ENCODE measurements around the gene EEF1A2.

DNA sequence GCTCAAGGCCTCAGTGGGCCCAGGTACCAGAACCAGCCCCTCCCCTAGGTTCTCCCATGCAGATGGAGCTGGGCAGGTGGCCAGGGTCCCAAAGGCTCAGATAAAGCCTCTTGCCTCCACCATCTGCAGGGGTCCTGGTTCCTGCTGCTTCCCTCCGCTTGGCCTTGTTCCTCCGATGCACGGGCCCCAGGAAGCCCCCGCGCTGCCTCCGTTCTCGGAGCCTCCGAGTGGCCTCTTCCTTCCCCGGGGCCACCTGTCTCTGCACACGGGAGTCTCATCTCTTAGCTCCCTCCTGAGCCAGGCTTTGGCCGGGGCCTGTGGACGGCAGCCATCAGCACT, 40.2 kb upstream of the EEF1A2 start:
- TF ChIP-seq, protein P1, sequence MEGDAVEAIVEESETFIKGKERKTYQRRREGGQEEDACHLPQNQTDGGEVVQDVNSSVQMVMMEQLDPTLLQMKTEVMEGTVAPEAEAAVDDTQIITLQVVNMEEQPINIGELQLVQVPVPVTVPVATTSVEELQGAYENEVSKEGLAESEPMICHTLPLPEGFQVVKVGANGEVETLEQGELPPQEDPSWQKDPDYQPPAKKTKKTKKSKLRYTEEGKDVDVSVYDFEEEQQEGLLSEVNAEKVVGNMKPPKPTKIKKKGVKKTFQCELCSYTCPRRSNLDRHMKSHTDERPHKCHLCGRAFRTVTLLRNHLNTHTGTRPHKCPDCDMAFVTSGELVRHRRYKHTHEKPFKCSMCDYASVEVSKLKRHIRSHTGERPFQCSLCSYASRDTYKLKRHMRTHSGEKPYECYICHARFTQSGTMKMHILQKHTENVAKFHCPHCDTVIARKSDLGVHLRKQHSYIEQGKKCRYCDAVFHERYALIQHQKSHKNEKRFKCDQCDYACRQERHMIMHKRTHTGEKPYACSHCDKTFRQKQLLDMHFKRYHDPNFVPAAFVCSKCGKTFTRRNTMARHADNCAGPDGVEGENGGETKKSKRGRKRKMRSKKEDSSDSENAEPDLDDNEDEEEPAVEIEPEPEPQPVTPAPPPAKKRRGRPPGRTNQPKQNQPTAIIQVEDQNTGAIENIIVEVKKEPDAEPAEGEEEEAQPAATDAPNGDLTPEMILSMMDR (IDR thresholded peaks at IDR 0.05; ENCODE audit: insufficient read depth, low read depth, low read length) = no peak
- TF ChIP-seq EZH2 (IDR thresholded peaks at IDR 0.05; ENCODE audit: insufficient read depth, low read length) = no peak

Data from astrocyte (in vitro differentiated cells and primary cell).